Psoas muscle (tissue), 8 donors: ENCODE results near the gene TMEM170B. TPM values are rescaled to one million over a fixed set of nuclear protein-coding genes. Genes with fewer than 3 reads are reported as not detected.
A peak's percentile ranks its signal among the peaks of the same experiment; 100 is the strongest.

Source experiments
- ATAC-seq, 4 donors: fragments of 200-7000 bp; cut with Tn5 transposase; one replicate each; pipeline ENCODE4 v1.9.1; 2020; ENCODE audit warnings: moderate library complexity in 3 of 4, mild to moderate bottlenecking in 2 of 4
- DNase-seq, 2 donors: peaks; one replicate each; pipeline ENCODE4 v3.0.0-alpha.2; 2020
- H3K27ac ChIP-seq: fragments of 200-600 bp; one replicate; pipeline ENCODE4 v1.8.0; 2022
- H3K27me3 ChIP-seq, 3 donors: fragments of 200-600 bp in 1 of 3; one replicate each; pipeline versions ENCODE4 v1.6.1 to v1.8.0; 2013 to 2022; ENCODE audit warnings: low read length in 2 of 3, mild to moderate bottlenecking in 2 of 3, moderate library complexity in 1 of 3; ENCODE audit not compliant: insufficient read depth in 3 of 3
- H3K36me3 ChIP-seq, 2 donors: fragments of 200-600 bp in 1 of 2; one replicate each; pipeline versions ENCODE4 v1.6.1 to v1.8.0; 2013 to 2022; ENCODE audit warnings: low read depth in 1 of 2, mild to moderate bottlenecking in 1 of 2, moderate library complexity in 1 of 2; ENCODE audit not compliant: insufficient read depth in 1 of 2
- H3K4me1 ChIP-seq: fragments of 200-600 bp; one replicate; pipeline ENCODE4 v1.8.0; 2022
- H3K4me3 ChIP-seq: fragments of 200-600 bp; one replicate; pipeline ENCODE4 v1.8.0; 2022; ENCODE audit warnings: mild to moderate bottlenecking
- H3K9me3 ChIP-seq: fragments of 200-600 bp; one replicate; pipeline ENCODE4 v1.8.0; 2022
- WGBS, 3 donors: extraction: QIAGEN DNeasy Blood & Tissue Kit; methylation state at CpG; one replicate each; pipeline versions ENCODE4 v1.1.6 to v1.1.7; 2013; 5-methylcytosine and 5-hydroxymethylcytosine counted together
- intact Hi-C, 2 donors: fragments of 100-400 bp; cut with DNase I; formaldehyde crosslinking; loops; one replicate each; pipeline versions ENCODE4 v1.11.0 to v1.14.2; 2022
- polyA plus RNA-seq, 3 donors: library from polyadenylated mRNA; stranded (reverse); fragments of 200-250 nt; gene quantifications; one replicate each; pipeline ENCODE4 v1.2.3, GENCODE V29; 2013
- total RNA-seq, 4 donors: library from RNA; stranded (reverse); fragmentation: NEBNext Ultra II Directional in 2 of 4; extraction: Animal tissue kit (Norgen Biotek cat#: 25700) in 2 of 4; gene quantifications; one replicate each; pipeline versions ENCODE4 v1.2.1 to v1.2.4, GENCODE V29; 2021 to 2023
- TF ChIP-seq, protein P1 (sequence below): fragments of 200-600 bp; IDR thresholded peaks from one replicate; pipeline ENCODE4 v1.8.0; 2022; ENCODE audit warnings: antibody characterized with exemption
- donor health status: healthy with polysubstance abuse.
- donor health status: DM: no; HTN: no; CAD: no; lungs with moderate emphysema.
- donor health status: Bipolar disorder and iron deficiency.
- donor health status: healthy.
- donor health status: DM: yes; HTN: yes; CAD: no.
- donor health status: DM: no; HTN: no; CAD: no.
- donor health status: DM: no; HTN: no; CAD: no.
- donor health status: DM: yes; HTN: yes; CAD: no.

Gene TMEM170B
- total and polyA plus RNA-seq, 7 donors = 2.7 to 20.0 (median 7.4) TPM

GRCh38 chr6:11586117-11586516 is 48.6 kb downstream of the TMEM170B start:
- Histone ChIP-seq H3K36me3 (no peaks in the 10 kb centered on the region), H3K4me1 (peaks cover 5% of the 10 kb centered on the region), H3K27ac (no peak overlapping the region), H3K4me3 (no peak overlapping the region), H3K9me3 (no peaks in the 10 kb centered on the region), H3K27me3 (peaks cover 0 to 8% (median 0%) of the 10 kb centered on the region in 3 donors)
- no peak for DNase-seq
- intact Hi-C loops = loop anchor here (2.0 to 10.0 kb wide), 2 partner anchors 649 to 1019 kb away; no protein-coding TSS in a partner anchor
- TF ChIP-seq, protein P1, sequence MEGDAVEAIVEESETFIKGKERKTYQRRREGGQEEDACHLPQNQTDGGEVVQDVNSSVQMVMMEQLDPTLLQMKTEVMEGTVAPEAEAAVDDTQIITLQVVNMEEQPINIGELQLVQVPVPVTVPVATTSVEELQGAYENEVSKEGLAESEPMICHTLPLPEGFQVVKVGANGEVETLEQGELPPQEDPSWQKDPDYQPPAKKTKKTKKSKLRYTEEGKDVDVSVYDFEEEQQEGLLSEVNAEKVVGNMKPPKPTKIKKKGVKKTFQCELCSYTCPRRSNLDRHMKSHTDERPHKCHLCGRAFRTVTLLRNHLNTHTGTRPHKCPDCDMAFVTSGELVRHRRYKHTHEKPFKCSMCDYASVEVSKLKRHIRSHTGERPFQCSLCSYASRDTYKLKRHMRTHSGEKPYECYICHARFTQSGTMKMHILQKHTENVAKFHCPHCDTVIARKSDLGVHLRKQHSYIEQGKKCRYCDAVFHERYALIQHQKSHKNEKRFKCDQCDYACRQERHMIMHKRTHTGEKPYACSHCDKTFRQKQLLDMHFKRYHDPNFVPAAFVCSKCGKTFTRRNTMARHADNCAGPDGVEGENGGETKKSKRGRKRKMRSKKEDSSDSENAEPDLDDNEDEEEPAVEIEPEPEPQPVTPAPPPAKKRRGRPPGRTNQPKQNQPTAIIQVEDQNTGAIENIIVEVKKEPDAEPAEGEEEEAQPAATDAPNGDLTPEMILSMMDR = no peak
- WGBS, 3 donors = 53 to 68% (median 61%) methylated on average over 4 of the region's 4 CpGs
- ATAC-seq = peak in 2 of 4 donors; percentile 24 to 42

DNA sequence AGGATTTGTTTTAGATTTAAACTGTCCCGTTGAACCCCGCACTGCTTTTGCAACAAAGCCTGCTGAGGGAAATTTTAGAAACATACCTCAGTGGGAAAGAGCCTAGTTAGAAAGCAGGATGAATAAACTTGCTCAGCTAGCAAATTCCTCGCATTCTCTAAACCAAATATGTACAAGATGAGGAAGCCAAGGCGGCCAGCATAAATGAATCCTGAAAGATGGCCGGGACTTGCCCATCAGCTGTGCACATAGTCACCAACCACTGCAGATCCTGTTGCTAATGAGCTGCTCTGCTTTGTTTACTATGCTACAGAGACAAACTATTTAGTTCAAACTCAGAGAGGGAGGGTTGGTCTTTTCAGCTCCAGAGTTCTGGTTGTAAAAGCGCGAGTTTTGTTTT is 49.0 kb downstream of the TMEM170B start:
- no peak for ATAC-seq
- no peak overlapping the region for H3K4me3 ChIP-seq
- TF ChIP-seq, protein P1 = no peak

GRCh38 chr6:11589261-11589660 is 51.7 kb downstream of the TMEM170B start:
- no peak overlapping the region for H3K4me3 ChIP-seq
- ATAC-seq (no peak), DNase-seq (no peak)
- H3K4me1 ChIP-seq = peaks cover 5% of the 10 kb centered on the region
- H3K36me3 ChIP-seq = no peaks in the 10 kb centered on the region
- no peaks in the 10 kb centered on the region for H3K9me3 ChIP-seq
- 40 to 73% (median 57%) methylated on average over 3 of the region's 3 CpGs for WGBS, 3 donors
- H3K27ac ChIP-seq = no peak overlapping the region
- intact Hi-C loops = loop anchor here in 1 of 2 donors (10.0 kb wide), 1 partner anchor 646 kb away; no protein-coding TSS in a partner anchor
- TF ChIP-seq, protein P1 = no peak
- H3K27me3 ChIP-seq = peaks cover 0 to 8% (median 3%) of the 10 kb centered on the region in 3 donors

More for the DNA sequence above, 49.0 kb downstream of the TMEM170B start:
- Histone ChIP-seq H3K27me3 (peaks cover 0 to 8% (median 0%) of the 10 kb centered on the region in 3 donors), H3K4me1 (peaks cover 5% of the 10 kb centered on the region), H3K9me3 (no peaks in the 10 kb centered on the region), H3K27ac (no peak overlapping the region), H3K36me3 (no peaks in the 10 kb centered on the region)
- no peak for DNase-seq
- intact Hi-C loops = loop anchor here (2.0 to 10.0 kb wide), 2 partner anchors 648 to 1018 kb away; no protein-coding TSS in a partner anchor
- WGBS, 3 donors = 28 to 39% (median 35%) methylated on average over 7 of the region's 7 CpGs

DNA sequence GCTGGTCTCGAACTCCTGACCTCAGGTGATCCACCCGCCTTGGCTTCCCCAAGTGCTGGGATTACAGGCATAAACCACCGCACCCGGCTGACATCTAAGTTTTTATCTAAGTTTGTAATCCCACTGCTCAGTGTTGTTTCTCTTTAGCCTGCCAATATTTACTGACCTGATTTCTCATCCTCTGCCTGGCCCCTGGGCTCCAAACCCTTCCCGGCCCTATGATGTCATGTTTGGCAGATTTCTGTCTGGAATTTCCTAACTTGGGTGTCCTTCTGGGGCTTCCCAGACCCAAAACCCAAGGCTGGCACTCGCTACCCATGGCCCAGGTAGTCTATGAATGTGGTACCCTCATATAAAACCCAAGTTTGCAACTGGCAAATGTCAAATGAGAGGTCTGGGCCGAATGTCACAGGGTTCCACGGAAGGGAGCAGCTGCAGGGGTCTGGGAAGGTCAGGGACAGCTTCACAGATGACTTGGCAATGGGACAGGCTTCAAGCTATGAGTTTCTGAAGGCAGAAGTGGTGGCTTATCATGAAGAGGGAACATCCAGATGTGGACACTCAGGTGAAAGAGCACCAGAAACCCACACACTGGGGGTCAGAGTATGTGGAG is 54.9 kb downstream of the TMEM170B start:
- peaks cover 0 to 8% (median 3%) of the 10 kb centered on the region in 3 donors for H3K27me3 ChIP-seq
- ATAC-seq (peak in 1 of 4 donors; percentile 63), DNase-seq (peak in 1 of 2 donors; percentile 61)
- H3K36me3 ChIP-seq = no peaks in the 10 kb centered on the region
- intact Hi-C loops = no loop called here
- 22 to 27% (median 24%) methylated on average over 8 of the region's 8 CpGs for WGBS, 3 donors
- TF ChIP-seq, protein P1 = no peak
- no peak overlapping the region for H3K4me3 ChIP-seq
- no peaks in the 10 kb centered on the region for H3K4me1 ChIP-seq
- no peak overlapping the region for H3K27ac ChIP-seq
- no peaks in the 10 kb centered on the region for H3K9me3 ChIP-seq
